NCI-H1930 (cell line): ENCODE data around the gene CASP7.
A peak's percentile ranks its signal among the peaks of the same experiment; 100 is the strongest.

Experiments
- DNase-seq, 2 experiments: peaks; one replicate each; lab custom pipeline; 2025; lab: John Stamatoyannopoulos, UW

CASP7 gene

GRCh38 chr10:113712755-113713639, 33.3 kb downstream of the CASP7 start:
- no peak for DNase-seq

- DNase-seq = no peak
Measured at GRCh38 chr10:113713640-113713982, 33.9 kb downstream of the CASP7 start.

- no peak for DNase-seq
Measured at GRCh38 chr10:113716109-113716910, 36.6 kb downstream of the CASP7 start.

GRCh38 chr10:113718969-113719822, 39.5 kb downstream of the CASP7 start:
- DNase-seq = no peak

- DNase-seq = no peak
Measured at GRCh38 chr10:113720386-113720785, 40.7 kb downstream of the CASP7 start.

GRCh38 chr10:113732160-113732881, 52.6 kb downstream of the CASP7 start:
- no peak for DNase-seq

- no peak for DNase-seq
Measured at GRCh38 chr10:113732966-113733365, 53.3 kb downstream of the CASP7 start.

GRCh38 chr10:113733635-113734034, 53.9 kb downstream of the CASP7 start:
- no peak for DNase-seq

GRCh38 chr10:113735913-113736312, 56.2 kb downstream of the CASP7 start:
- peak; percentile 3 to 9 for DNase-seq

GRCh38 chr10:113736576-113736975, 56.9 kb downstream of the CASP7 start:
- DNase-seq = no peak

- DNase-seq = no peak
Measured at GRCh38 chr10:113739031-113739430, 59.3 kb downstream of the CASP7 start.

- DNase-seq = no peak
Measured at GRCh38 chr10:113739577-113739976, 59.9 kb downstream of the CASP7 start.

- no peak for DNase-seq
Measured at GRCh38 chr10:113740850-113741249, 61.1 kb downstream of the CASP7 start.

- DNase-seq = no peak
Measured at GRCh38 chr10:113742466-113742865, 62.8 kb downstream of the CASP7 start.

- no peak for DNase-seq
Measured at GRCh38 chr10:113743594-113743993, 63.9 kb downstream of the CASP7 start.

GRCh38 chr10:113745374-113745773, 65.7 kb downstream of the CASP7 start:
- DNase-seq = no peak

- no peak for DNase-seq
Measured at GRCh38 chr10:113746217-113746957, 66.7 kb downstream of the CASP7 start.

- DNase-seq = no peak
Measured at GRCh38 chr10:113751181-113751732, 71.5 kb downstream of the CASP7 start, which contains the start of gene PLEKHS1. PLEKHS1 (plus strand) TSS chr10:113751682; CDS start chr10:113755278, 3,596 bp downstream.

- no peak for DNase-seq
Measured at GRCh38 chr10:113752553-113752952, 72.8 kb downstream of the CASP7 start.

- no peak for DNase-seq
Measured at GRCh38 chr10:113753020-113753692, 73.4 kb downstream of the CASP7 start.
